Measurements from ENCODE around the gene ITIH4.

GRCh38 chr3:52787246-52787645, 43.2 kb downstream of the ITIH4 start:
- no peak for TF ChIP-seq POLR2AphosphoS5 (IDR thresholded peaks at IDR 0.05)
- no peak for TF ChIP-seq EP300 (IDR thresholded peaks at IDR 0.05)
- TF ChIP-seq CTCF (IDR thresholded peaks at IDR 0.05): no peak

Measured in esophagus muscularis mucosa (tissue), 4 donors.